ENCODE measurements around the gene ABCD2. TPM values are rescaled to one million over a fixed set of nuclear protein-coding genes. Genes with fewer than 3 reads are reported as not detected.
"Not testable (repeated sequence)": the region's sequence is repeated elsewhere in the genome, so short reads cannot be mapped to it uniquely, and the experiment has no call there.

ABCD2 gene
- total and polyA plus RNA-seq, 4 experiments from 2014 or later: 8.2 to 20.1 (median 13.7) TPM

DNA sequence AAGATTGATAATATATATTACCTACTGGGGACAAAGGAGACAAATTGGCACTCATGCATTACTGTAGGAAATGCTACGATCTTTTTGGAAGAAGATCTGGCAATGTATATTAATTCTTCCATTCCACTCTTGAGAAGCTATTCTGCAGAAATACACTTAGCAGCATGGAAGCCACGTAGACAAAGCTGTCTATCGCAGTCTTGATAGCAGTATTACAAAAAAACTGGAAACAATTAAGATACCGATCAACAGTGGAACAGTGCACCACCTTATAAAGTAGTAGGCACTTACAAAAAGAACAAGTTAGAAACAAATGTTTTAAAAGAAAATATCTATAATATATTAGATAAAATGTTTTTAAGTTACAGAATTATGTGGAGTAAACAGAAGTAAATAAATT is 87.2 kb downstream of the ABCD2 start:
- no peaks in the 10 kb centered on the region for H3K9me3 ChIP-seq (ENCODE audit: control insufficient read depth in 1 of 2, low read length in 2 of 2)
- Mint-ChIP-seq H3K27me3 (no peaks in the 10 kb centered on the region), H3K27ac (no peak overlapping the region), H3K4me3 (no peak overlapping the region), H3K9me3 (peaks cover 0 to 10% (median 1%) of the 10 kb centered on the region in 8 donors), H3K4me1 (no peaks in the 10 kb centered on the region), H3K36me3 (peaks cover 6 to 20% of the 10 kb centered on the region in 2 donors)
- intact Hi-C loops (cut with micrococcal nuclease): no loop called here
- no peaks in the 10 kb centered on the region for H3K27me3 ChIP-seq (ENCODE audit: insufficient read depth, low read length)
- no peak overlapping the region for H3K4me3 ChIP-seq (ENCODE audit: low read length in 2 of 2)
- ChIA-PET CTCF (ENCODE audit: partially characterized antibody) (no interaction called here), POLR2A (ENCODE audit: partially characterized antibody) (no interaction called here)
- no peak overlapping the region for H3K27ac ChIP-seq (ENCODE audit: low read depth, low read length)
- no peak for DNase-seq
- no peaks in the 10 kb centered on the region for H3K4me1 ChIP-seq (ENCODE audit: insufficient read depth, low read length)
- no peaks in the 10 kb centered on the region for H3K36me3 ChIP-seq (ENCODE audit: insufficient read depth, low read length)

DNA sequence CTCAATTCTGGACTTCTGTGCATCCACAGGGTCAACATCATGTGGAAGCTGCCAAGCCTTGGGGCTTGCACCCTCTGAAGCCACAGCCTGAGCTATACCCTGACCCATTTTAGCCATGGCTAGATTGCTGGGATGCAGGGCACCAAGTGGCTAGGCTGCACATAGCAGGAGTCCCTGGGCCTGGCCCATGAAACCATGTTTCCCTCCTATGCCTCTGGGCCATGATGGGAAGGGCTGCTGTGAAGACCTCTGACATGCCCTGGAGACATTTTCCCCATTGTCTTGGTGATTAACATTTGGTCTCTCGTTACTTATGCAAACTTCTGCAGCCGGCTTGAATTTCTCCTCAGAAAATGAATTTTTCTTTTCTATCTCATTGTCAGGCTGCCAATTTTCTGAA is 92.6 kb downstream of the ABCD2 start:
- H3K27ac ChIP-seq (ENCODE audit: low read depth, low read length): no peak overlapping the region
- ChIA-PET POLR2A (ENCODE audit: partially characterized antibody) (no interaction called here), CTCF (ENCODE audit: partially characterized antibody) (no interaction called here)
- H3K27me3 Mint-ChIP-seq: no peaks in the 10 kb centered on the region
- H3K27me3 ChIP-seq (ENCODE audit: insufficient read depth, low read length): no peaks in the 10 kb centered on the region
- H3K4me3 ChIP-seq (ENCODE audit: low read length in 2 of 2): no peak overlapping the region
- no peaks in the 10 kb centered on the region for H3K36me3 ChIP-seq (ENCODE audit: insufficient read depth, low read length)
- no peak for DNase-seq
- no peak overlapping the region for H3K27ac Mint-ChIP-seq
- H3K4me1 ChIP-seq (ENCODE audit: insufficient read depth, low read length): no peaks in the 10 kb centered on the region
- H3K9me3 Mint-ChIP-seq: peaks cover 0 to 29% (median 16%) of the 10 kb centered on the region in 8 donors
- H3K4me1 Mint-ChIP-seq: no peaks in the 10 kb centered on the region
- intact Hi-C loops (cut with micrococcal nuclease): no loop called here
- H3K4me3 Mint-ChIP-seq: no peak overlapping the region
- peaks cover 20 to 33% of the 10 kb centered on the region in 2 donors for H3K36me3 Mint-ChIP-seq
- no peaks in the 10 kb centered on the region for H3K9me3 ChIP-seq (ENCODE audit: control insufficient read depth in 1 of 2, low read length in 2 of 2)

DNA sequence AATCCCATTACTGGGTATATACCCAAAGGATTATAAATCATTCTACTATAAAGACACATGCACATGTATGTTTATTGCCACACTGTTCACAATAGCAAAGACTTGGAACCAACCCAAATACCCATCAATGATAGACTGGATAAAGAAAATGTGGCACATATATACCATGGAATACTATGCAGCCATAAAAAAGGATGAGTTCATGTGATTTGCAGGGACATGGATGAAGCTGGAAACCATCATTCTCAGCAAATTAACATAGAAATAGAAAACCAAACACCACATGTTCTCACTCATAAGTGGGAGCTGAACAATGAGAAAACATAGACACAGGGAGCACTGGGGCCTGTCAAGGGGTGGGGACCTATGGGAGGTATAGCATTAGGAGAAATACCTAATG is 97.4 kb downstream of the ABCD2 start:
- H3K36me3 Mint-ChIP-seq: peaks cover 13 to 24% of the 10 kb centered on the region in 2 donors
- H3K4me1 ChIP-seq (ENCODE audit: insufficient read depth, low read length); H3K36me3 ChIP-seq (ENCODE audit: insufficient read depth, low read length); H3K4me1 Mint-ChIP-seq; H3K27ac Mint-ChIP-seq; intact Hi-C loops (cut with micrococcal nuclease); H3K9me3 ChIP-seq (ENCODE audit: control insufficient read depth in 1 of 2, low read length in 2 of 2); H3K27me3 Mint-ChIP-seq; H3K4me3 ChIP-seq (ENCODE audit: low read length in 2 of 2); H3K27ac ChIP-seq (ENCODE audit: low read depth, low read length); H3K27me3 ChIP-seq (ENCODE audit: insufficient read depth, low read length); DNase-seq; H3K4me3 Mint-ChIP-seq; POLR2A ChIA-PET (ENCODE audit: partially characterized antibody): not testable (repeated sequence)
- CTCF ChIA-PET (ENCODE audit: partially characterized antibody): interaction anchor here (0.6 kb wide), 1 partner anchor 91 kb away, joined by 5 read pairs; no protein-coding TSS in a partner anchor
- peaks cover 0 to 35% (median 25%) of the 10 kb centered on the region in 8 donors for H3K9me3 Mint-ChIP-seq

DNA sequence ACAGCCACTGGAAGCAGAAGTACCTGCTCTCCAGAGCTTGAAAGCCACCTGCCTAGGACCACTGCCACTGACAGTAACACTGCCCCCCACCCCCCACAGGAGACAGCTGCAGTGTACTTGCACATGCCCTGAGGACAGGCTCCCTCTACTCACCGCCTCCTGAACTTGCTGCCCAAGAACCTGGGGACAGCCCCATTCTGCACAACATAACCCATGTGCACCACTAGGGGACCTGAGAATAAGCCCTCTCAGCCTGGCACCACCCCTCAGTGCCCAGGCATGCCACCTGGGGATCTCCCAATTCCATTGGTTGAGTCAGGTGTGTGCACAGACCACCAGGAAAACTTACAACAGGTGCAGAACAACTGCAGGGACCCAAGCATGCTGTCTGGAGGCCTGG is 109.6 kb downstream of the ABCD2 start:
- Histone ChIP-seq H3K4me3 (ENCODE audit: low read length in 2 of 2) (no peak overlapping the region), H3K36me3 (ENCODE audit: insufficient read depth, low read length) (no peaks in the 10 kb centered on the region), H3K9me3 (ENCODE audit: control insufficient read depth in 1 of 2, low read length in 2 of 2) (no peaks in the 10 kb centered on the region), H3K4me1 (ENCODE audit: insufficient read depth, low read length) (no peaks in the 10 kb centered on the region), H3K27me3 (ENCODE audit: insufficient read depth, low read length) (no peaks in the 10 kb centered on the region), H3K27ac (ENCODE audit: low read depth, low read length) (no peak overlapping the region)
- peaks cover 9 to 34% of the 10 kb centered on the region in 2 donors for H3K36me3 Mint-ChIP-seq
- H3K4me1 Mint-ChIP-seq: no peaks in the 10 kb centered on the region
- H3K4me3 Mint-ChIP-seq: no peak overlapping the region
- intact Hi-C loops (cut with micrococcal nuclease): no loop called here
- H3K27ac Mint-ChIP-seq: no peak overlapping the region
- CTCF ChIA-PET (ENCODE audit: partially characterized antibody): no interaction called here
- peaks cover 2 to 32% (median 17%) of the 10 kb centered on the region in 8 donors for H3K9me3 Mint-ChIP-seq
- H3K27me3 Mint-ChIP-seq: no peaks in the 10 kb centered on the region
- POLR2A ChIA-PET (ENCODE audit: partially characterized antibody): no interaction called here
- DNase-seq: no peak

DNA sequence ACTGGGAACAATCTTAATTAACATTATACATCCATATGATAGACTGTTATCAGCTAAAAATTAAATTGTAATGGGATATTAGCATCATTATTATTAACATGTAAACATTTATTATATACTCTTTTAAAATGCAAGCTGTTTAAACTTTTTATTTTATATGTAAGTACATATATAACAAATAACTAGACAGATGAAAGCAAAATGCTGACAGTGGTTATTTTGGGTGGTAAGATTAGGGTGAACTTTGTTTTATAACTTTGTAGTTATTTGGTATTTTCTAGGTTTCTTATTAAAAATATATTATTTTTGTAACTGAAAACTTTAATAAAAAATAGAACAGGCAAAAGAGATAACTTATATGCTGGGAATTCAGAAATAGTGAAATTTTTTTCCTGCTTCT is 114.0 kb downstream of the ABCD2 start:
- Histone ChIP-seq H3K9me3 (ENCODE audit: control insufficient read depth in 1 of 2, low read length in 2 of 2) (no peaks in the 10 kb centered on the region), H3K4me3 (ENCODE audit: low read length in 2 of 2) (no peak overlapping the region), H3K27me3 (ENCODE audit: insufficient read depth, low read length) (no peaks in the 10 kb centered on the region), H3K27ac (ENCODE audit: low read depth, low read length) (no peak overlapping the region), H3K36me3 (ENCODE audit: insufficient read depth, low read length) (no peaks in the 10 kb centered on the region), H3K4me1 (ENCODE audit: insufficient read depth, low read length) (no peaks in the 10 kb centered on the region)
- H3K27me3 Mint-ChIP-seq: no peaks in the 10 kb centered on the region
- POLR2A ChIA-PET (ENCODE audit: partially characterized antibody): no interaction called here
- DNase-seq: no peak
- CTCF ChIA-PET (ENCODE audit: partially characterized antibody): no interaction called here
- no peaks in the 10 kb centered on the region for H3K4me1 Mint-ChIP-seq
- H3K27ac Mint-ChIP-seq: no peak overlapping the region
- H3K4me3 Mint-ChIP-seq: no peak overlapping the region
- peaks cover 0 to 15% of the 10 kb centered on the region in 2 donors for H3K36me3 Mint-ChIP-seq
- intact Hi-C loops (cut with micrococcal nuclease): no loop called here
- H3K9me3 Mint-ChIP-seq: peaks cover 0 to 3% (median under 1%) of the 10 kb centered on the region in 8 donors

DNA sequence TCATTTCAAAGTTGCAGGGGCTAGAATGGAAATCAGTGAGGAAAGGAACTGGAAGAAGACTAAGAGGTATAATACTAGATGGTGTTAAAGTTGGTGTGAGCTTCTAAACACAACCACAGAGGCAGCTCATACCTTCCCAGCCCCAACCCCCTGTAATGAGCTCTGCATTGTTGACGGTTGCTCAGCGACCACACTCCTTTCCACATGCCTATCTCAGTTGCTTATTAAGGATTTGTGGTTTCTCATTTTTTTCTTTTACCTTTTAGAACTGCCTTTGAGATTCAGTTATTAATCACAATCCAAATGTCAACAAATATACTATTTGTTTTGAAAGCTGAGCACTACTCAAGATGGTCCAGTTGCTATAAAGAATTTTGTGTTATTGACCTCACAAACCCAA is 114.6 kb downstream of the ABCD2 start:
- H3K4me1 Mint-ChIP-seq: no peaks in the 10 kb centered on the region
- H3K4me3 ChIP-seq (ENCODE audit: low read length in 2 of 2): no peak overlapping the region
- intact Hi-C loops (cut with micrococcal nuclease): no loop called here
- no peaks in the 10 kb centered on the region for H3K4me1 ChIP-seq (ENCODE audit: insufficient read depth, low read length)
- H3K27ac Mint-ChIP-seq: no peak overlapping the region
- H3K36me3 ChIP-seq (ENCODE audit: insufficient read depth, low read length): no peaks in the 10 kb centered on the region
- no peaks in the 10 kb centered on the region for H3K27me3 ChIP-seq (ENCODE audit: insufficient read depth, low read length)
- no peak for DNase-seq
- peaks cover 0 to 15% of the 10 kb centered on the region in 2 donors for H3K36me3 Mint-ChIP-seq
- no peak overlapping the region for H3K4me3 Mint-ChIP-seq
- CTCF ChIA-PET (ENCODE audit: partially characterized antibody): no interaction called here
- H3K27me3 Mint-ChIP-seq: no peaks in the 10 kb centered on the region
- POLR2A ChIA-PET (ENCODE audit: partially characterized antibody): no interaction called here
- H3K9me3 Mint-ChIP-seq: peaks cover 0 to 3% (median 0%) of the 10 kb centered on the region in 8 donors
- no peak overlapping the region for H3K27ac ChIP-seq (ENCODE audit: low read depth, low read length)
- H3K9me3 ChIP-seq (ENCODE audit: control insufficient read depth in 1 of 2, low read length in 2 of 2): no peaks in the 10 kb centered on the region

DNA sequence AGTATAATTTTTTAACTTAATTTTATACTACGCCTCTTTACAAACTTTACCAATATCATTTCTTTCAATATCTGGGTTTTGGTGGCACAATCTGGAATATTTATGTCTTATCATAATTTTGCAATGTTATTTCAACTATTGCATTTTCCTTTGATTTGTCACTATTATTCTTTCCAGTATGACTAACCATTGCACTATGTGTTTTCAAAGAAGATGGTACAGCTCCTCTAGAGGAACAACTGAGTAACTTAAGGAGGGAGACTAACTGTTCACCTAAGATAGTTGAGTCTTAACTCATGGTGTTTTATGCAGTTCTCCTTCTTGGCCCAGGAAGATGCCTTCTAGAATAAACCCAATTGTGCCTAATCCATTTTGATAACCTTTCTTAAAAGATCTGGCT is 116.2 kb downstream of the ABCD2 start:
- CTCF ChIA-PET (ENCODE audit: partially characterized antibody): no interaction called here
- Histone ChIP-seq H3K9me3 (ENCODE audit: control insufficient read depth in 1 of 2, low read length in 2 of 2) (no peaks in the 10 kb centered on the region), H3K4me1 (ENCODE audit: insufficient read depth, low read length) (no peaks in the 10 kb centered on the region), H3K27ac (ENCODE audit: low read depth, low read length) (no peak overlapping the region), H3K4me3 (ENCODE audit: low read length in 2 of 2) (no peak overlapping the region), H3K27me3 (ENCODE audit: insufficient read depth, low read length) (no peaks in the 10 kb centered on the region), H3K36me3 (ENCODE audit: insufficient read depth, low read length) (no peaks in the 10 kb centered on the region)
- Mint-ChIP-seq H3K4me3 (no peak overlapping the region), H3K9me3 (no peaks in the 10 kb centered on the region), H3K27ac (no peak overlapping the region), H3K27me3 (no peaks in the 10 kb centered on the region), H3K36me3 (peaks cover 0 to 11% of the 10 kb centered on the region in 2 donors), H3K4me1 (no peaks in the 10 kb centered on the region)
- DNase-seq: no peak
- POLR2A ChIA-PET (ENCODE audit: partially characterized antibody): no interaction called here
- intact Hi-C loops (cut with micrococcal nuclease): no loop called here

DNA sequence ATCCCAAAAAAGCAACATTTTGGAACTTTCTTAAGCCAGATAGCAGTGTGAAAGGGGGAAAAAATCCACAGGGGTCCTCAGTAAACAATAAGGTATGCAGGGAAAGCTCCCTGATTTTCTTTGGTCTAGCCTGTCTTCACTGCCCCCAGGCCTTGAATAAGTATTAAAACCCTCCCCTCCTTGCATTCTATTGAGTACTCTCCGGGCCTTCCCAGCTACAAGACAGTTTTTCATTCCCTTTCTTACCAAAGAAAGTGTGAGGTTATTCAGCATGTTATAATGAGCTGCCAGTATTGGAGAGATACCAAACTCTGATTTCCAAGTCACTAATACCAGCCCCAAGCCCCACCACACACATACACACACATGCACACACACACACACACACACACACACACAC is 116.9 kb downstream of the ABCD2 start:
- Histone ChIP-seq H3K4me3 (ENCODE audit: low read length in 2 of 2) (no peak overlapping the region), H3K27ac (ENCODE audit: low read depth, low read length) (no peak overlapping the region), H3K9me3 (ENCODE audit: control insufficient read depth in 1 of 2, low read length in 2 of 2) (no peaks in the 10 kb centered on the region), H3K27me3 (ENCODE audit: insufficient read depth, low read length) (no peaks in the 10 kb centered on the region), H3K4me1 (ENCODE audit: insufficient read depth, low read length) (no peaks in the 10 kb centered on the region), H3K36me3 (ENCODE audit: insufficient read depth, low read length) (no peaks in the 10 kb centered on the region)
- CTCF ChIA-PET (ENCODE audit: partially characterized antibody): interaction anchor here (1.1 kb wide), 1 partner anchor 22 kb away, joined by 3 read pairs; no protein-coding TSS in a partner anchor
- intact Hi-C loops (cut with micrococcal nuclease): no loop called here
- H3K27me3 Mint-ChIP-seq: no peaks in the 10 kb centered on the region
- no peaks in the 10 kb centered on the region for H3K9me3 Mint-ChIP-seq
- peaks cover 0 to 11% of the 10 kb centered on the region in 2 donors for H3K36me3 Mint-ChIP-seq
- no peak overlapping the region for H3K27ac Mint-ChIP-seq
- DNase-seq: no peak
- no peak overlapping the region for H3K4me3 Mint-ChIP-seq
- H3K4me1 Mint-ChIP-seq: no peaks in the 10 kb centered on the region
- POLR2A ChIA-PET (ENCODE audit: partially characterized antibody): no interaction called here

All from CD4-positive, alpha-beta memory T cell (primary cell).